Mesenchymal stem cell (in vitro differentiated cells and primary cell): ENCODE measurements around the gene LRRC10B.
A peak's percentile ranks its signal among the peaks of the same experiment; 100 is the strongest.

ENCODE experiments used
- DNase-seq: peaks from one replicate; pipeline ENCODE4 v3.0.0-alpha.2; 2013
- H2AFZ ChIP-seq: one replicate; pipeline ENCODE4 v1.6.1; 2013; ENCODE audit warnings: low read depth, mild to moderate bottlenecking, control low read depth, inconsistent platforms, low read length, moderate library complexity
- H2AK5ac ChIP-seq: 2 replicates; pipeline ENCODE4 v1.6.1; 2013; ENCODE audit warnings: low read length, moderate library complexity, mild to moderate bottlenecking, inconsistent platforms; ENCODE audit not compliant: severe bottlenecking
- H2BK120ac ChIP-seq: one replicate; pipeline ENCODE4 v1.6.1; 2013; ENCODE audit warnings: low read depth, mild to moderate bottlenecking, inconsistent platforms, low read length, moderate library complexity
- H2BK12ac ChIP-seq, 2 experiments: one replicate each; pipeline ENCODE4 v1.6.1; 2013; ENCODE audit warnings: inconsistent platforms in 2 of 2, low read length in 2 of 2, mild to moderate bottlenecking in 2 of 2, moderate library complexity in 2 of 2, control low read depth in 1 of 2
- H2BK15ac ChIP-seq: one replicate; pipeline ENCODE4 v1.6.1; 2013; ENCODE audit warnings: mild to moderate bottlenecking, low read depth, inconsistent platforms; ENCODE audit not compliant: poor library complexity, severe bottlenecking
- H2BK5ac ChIP-seq: 2 replicates; pipeline ENCODE4 v1.6.1; 2013; ENCODE audit warnings: low read depth, mild to moderate bottlenecking, low read length, control low read depth, inconsistent platforms; ENCODE audit not compliant: poor library complexity, severe bottlenecking
- H3K14ac ChIP-seq, 2 experiments: one replicate each; pipeline ENCODE4 v1.6.1; 2013; ENCODE audit warnings: inconsistent platforms in 2 of 2, low read length in 2 of 2, control low read depth in 1 of 2, mild to moderate bottlenecking in 1 of 2, moderate library complexity in 1 of 2
- H3K18ac ChIP-seq, 2 experiments: one replicate each; pipeline ENCODE4 v1.6.1; 2013; ENCODE audit warnings: inconsistent platforms in 2 of 2, low read length in 2 of 2, control low read depth in 1 of 2, low read depth in 1 of 2, mild to moderate bottlenecking in 1 of 2
- H3K23ac ChIP-seq, 2 experiments: one replicate each; pipeline ENCODE4 v1.6.1; 2013; ENCODE audit warnings: inconsistent platforms in 2 of 2, low read length in 2 of 2, mild to moderate bottlenecking in 2 of 2, moderate library complexity in 2 of 2, control low read depth in 1 of 2
- H3K27ac ChIP-seq: 2 replicates; pipeline ENCODE4 v1.5.1; 2013; ENCODE audit warnings: mild to moderate bottlenecking, moderate library complexity, low read length, control low read depth, inconsistent platforms; ENCODE audit not compliant: poor library complexity, severe bottlenecking
- H3K27me3 ChIP-seq, 2 experiments: 2 replicates each; pipeline versions ENCODE4 v1.6.1 to v1.7.0; 2013; ENCODE audit warnings: low read length in 2 of 2, mild to moderate bottlenecking in 2 of 2, moderate library complexity in 2 of 2, control low read depth in 1 of 2, inconsistent platforms in 1 of 2; ENCODE audit not compliant: control insufficient read depth in 1 of 2, insufficient read depth in 1 of 2
- H3K36me3 ChIP-seq, 2 experiments: 2 replicates each; pipeline versions ENCODE4 v1.6.1 to v1.7.0; 2013; ENCODE audit warnings: low read length in 2 of 2, control low read depth in 1 of 2, inconsistent platforms in 1 of 2, low read depth in 1 of 2, mild to moderate bottlenecking in 1 of 2; ENCODE audit not compliant: insufficient read depth in 2 of 2, control insufficient read depth in 1 of 2
- H3K4ac ChIP-seq, 2 experiments: one replicate each; pipeline ENCODE4 v1.6.1; 2013; ENCODE audit warnings: inconsistent platforms in 2 of 2, low read length in 2 of 2, mild to moderate bottlenecking in 2 of 2, moderate library complexity in 2 of 2, control low read depth in 1 of 2, low read depth in 1 of 2
- H3K4me1 ChIP-seq: 2 replicates; pipeline ENCODE4 v1.6.1; 2013; ENCODE audit warnings: low read depth, low read length, control low read depth; ENCODE audit not compliant: control insufficient read depth, insufficient read depth
- H3K4me2 ChIP-seq: 2 replicates; pipeline ENCODE4 v1.6.1; 2013; ENCODE audit warnings: low read length, mild to moderate bottlenecking, inconsistent platforms; ENCODE audit not compliant: poor library complexity, severe bottlenecking
- H3K4me3 ChIP-seq, 2 experiments: 2 replicates each; pipeline versions ENCODE4 v1.5.1 to v1.7.0; 2013; ENCODE audit warnings: low read length in 2 of 2, mild to moderate bottlenecking in 2 of 2, control low read depth in 1 of 2, low read depth in 1 of 2; ENCODE audit not compliant: insufficient read depth in 1 of 2
- H3K79me1 ChIP-seq: replicated peaks from 2 replicates; pipeline ENCODE4 v1.6.1; 2013; ENCODE audit warnings: mild to moderate bottlenecking, control low read depth, low read length, inconsistent platforms; ENCODE audit not compliant: poor library complexity, severe bottlenecking
- H3K9ac ChIP-seq: 2 replicates; pipeline ENCODE4 v1.7.0; 2013; ENCODE audit warnings: mild to moderate bottlenecking, low read length, moderate library complexity
- H3K9me3 ChIP-seq: 2 replicates; pipeline ENCODE4 v1.7.0; 2013; ENCODE audit warnings: mild to moderate bottlenecking, low read length; ENCODE audit not compliant: control insufficient read depth
- H4K8ac ChIP-seq: one replicate; pipeline ENCODE4 v1.6.1; 2013; ENCODE audit warnings: inconsistent platforms, mild to moderate bottlenecking, low read length, moderate library complexity
- H4K91ac ChIP-seq: one replicate; pipeline ENCODE4 v1.6.1; 2013; ENCODE audit warnings: mild to moderate bottlenecking, low read length, inconsistent platforms
- WGBS: methylation state at CpG from one replicate; pipeline ENCODE4 v1.1.7; 2013; ENCODE audit warnings: mixed read lengths; 5-methylcytosine and 5-hydroxymethylcytosine counted together

Gene LRRC10B

DNA sequence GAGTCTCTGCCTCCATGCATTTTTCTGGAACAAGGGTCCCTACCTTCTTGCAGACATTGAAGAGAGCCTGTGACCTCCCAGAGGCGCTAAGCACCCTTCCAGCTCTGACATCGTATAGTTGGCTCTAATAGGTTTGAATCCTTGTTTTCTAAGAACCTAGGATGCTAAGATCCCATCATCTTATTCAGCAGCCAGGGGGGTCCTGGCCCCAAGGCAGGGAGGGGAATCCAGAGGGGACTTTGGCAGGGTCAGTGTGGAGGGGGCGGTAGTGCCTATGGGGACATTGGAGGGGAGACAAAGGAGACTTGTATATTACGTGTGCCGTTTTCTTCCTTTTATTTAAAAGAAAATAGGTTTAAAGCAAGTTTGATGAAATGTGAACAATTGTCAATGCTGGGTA is 3.4 kb upstream of the LRRC10B start:
- Histone ChIP-seq H3K4me1 (peaks cover 17% of the 10 kb centered on the region), H3K23ac (no peak overlapping the region), H3K79me1 (no peaks in the 10 kb centered on the region), H3K4ac (no peak overlapping the region), H2AK5ac (no peak overlapping the region), H3K27ac (no peak overlapping the region), H3K4me3 (no peak overlapping the region), H2BK5ac (no peak overlapping the region), H3K36me3 (no peaks in the 10 kb centered on the region), H3K14ac (no peak overlapping the region), H3K18ac (no peak overlapping the region), H3K9me3 (no peaks in the 10 kb centered on the region), H2BK15ac (no peak overlapping the region), H2BK12ac (no peak overlapping the region), H4K91ac (no peak overlapping the region), H2BK120ac (no peak overlapping the region), H2AFZ (no peak overlapping the region), H3K9ac (no peak overlapping the region), H3K4me2 (no peak overlapping the region), H3K27me3 (peaks cover 66 to 68% of the 10 kb centered on the region in 2 experiments), H4K8ac (no peak overlapping the region)
- 85% methylated on average over 3 of the region's 5 CpGs for WGBS
- DNase-seq: no peak

DNA sequence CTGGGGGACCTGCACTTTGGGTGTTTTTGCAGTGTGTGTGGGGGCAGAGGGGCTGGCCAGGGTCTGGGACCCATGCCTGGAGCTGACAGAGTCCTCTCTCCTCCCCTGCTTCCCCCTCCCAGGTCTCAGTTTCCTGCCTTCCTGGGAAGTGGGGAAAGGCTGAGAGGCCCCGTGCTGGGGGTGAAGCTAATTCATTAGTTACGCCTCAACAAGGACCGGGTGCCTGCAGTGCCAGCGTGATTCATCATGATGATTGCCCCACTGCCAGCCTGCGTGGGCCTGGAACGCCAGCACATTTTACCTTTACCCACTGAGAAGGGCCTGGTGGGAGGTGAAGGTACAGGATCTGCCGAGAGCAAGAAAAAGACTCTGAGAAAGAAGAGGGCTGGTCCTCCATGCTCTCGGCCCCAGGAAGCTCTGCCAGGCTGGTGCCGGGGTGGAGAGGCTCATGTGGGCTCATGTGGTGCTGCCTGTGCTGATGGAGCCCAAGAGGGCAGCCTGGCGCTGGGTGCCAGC is 2.9 kb upstream of the LRRC10B start:
- Histone ChIP-seq H2AFZ (no peak overlapping the region), H2BK5ac (no peak overlapping the region), H3K4ac (no peak overlapping the region), H3K9ac (no peak overlapping the region), H4K91ac (no peak overlapping the region), H2BK120ac (no peak overlapping the region), H3K4me1 (peaks cover 17% of the 10 kb centered on the region), H3K27me3 (peaks cover 68 to 73% of the 10 kb centered on the region in 2 experiments), H3K14ac (no peak overlapping the region), H3K4me3 (no peak overlapping the region), H3K18ac (no peak overlapping the region), H3K9me3 (no peaks in the 10 kb centered on the region), H2AK5ac (no peak overlapping the region), H2BK15ac (no peak overlapping the region), H4K8ac (no peak overlapping the region), H3K36me3 (no peaks in the 10 kb centered on the region), H2BK12ac (no peak overlapping the region), H3K4me2 (no peak overlapping the region), H3K23ac (no peak overlapping the region), H3K27ac (no peak overlapping the region), H3K79me1 (no peaks in the 10 kb centered on the region)
- DNase-seq: no peak
- 73% methylated on average over 8 of the region's 10 CpGs for WGBS

DNA sequence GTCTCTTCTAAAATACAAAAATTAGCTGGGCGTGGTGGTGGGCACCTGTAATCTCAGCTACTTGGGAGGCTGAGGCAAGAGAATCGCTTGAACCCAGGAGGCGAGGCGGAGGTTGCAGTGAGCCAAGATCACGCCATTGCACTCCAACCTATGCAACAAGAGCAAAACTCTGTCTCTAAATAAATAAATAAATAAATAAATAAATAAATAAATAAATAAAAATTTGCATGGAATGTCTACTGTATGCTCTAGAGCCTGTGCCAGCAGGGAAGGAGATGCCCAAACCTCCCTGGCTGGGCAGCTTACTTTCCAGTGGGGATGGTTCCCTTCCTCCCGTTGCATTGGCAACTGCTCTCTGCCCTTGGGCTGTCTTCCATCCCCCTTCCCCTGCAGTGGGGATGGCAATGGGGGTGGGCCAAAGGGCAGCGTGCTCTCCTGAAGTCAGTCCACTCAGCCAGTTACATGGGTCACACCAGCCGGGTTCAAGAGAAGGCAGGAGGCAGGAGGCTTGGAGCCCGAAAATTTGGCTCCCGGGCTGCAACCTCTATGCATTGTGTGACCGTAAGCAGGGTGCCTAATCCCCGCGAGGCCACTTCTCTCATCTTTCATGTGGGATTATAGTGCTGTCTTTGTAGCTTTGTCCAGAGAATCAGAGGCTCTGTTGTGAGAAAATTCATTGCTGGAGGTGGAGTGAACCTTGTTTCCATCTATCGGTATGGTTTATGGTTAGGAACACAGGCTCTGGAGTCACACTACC is 1.4 kb upstream of the LRRC10B start:
- Histone ChIP-seq H3K36me3 (no peaks in the 10 kb centered on the region), H3K4me1 (peaks cover 17% of the 10 kb centered on the region), H2BK15ac (no peak overlapping the region), H3K9me3 (no peaks in the 10 kb centered on the region), H2BK5ac (no peak overlapping the region), H2AK5ac (no peak overlapping the region), H2AFZ (no peak overlapping the region), H3K18ac (no peak overlapping the region), H3K4ac (no peak overlapping the region), H3K23ac (no peak overlapping the region), H3K79me1 (no peaks in the 10 kb centered on the region), H3K14ac (no peak overlapping the region), H3K27ac (no peak overlapping the region), H3K4me3 (no peak overlapping the region), H2BK120ac (no peak overlapping the region), H3K9ac (no peak overlapping the region), H3K27me3 (peaks cover 70 to 81% of the 10 kb centered on the region in 2 experiments), H4K91ac (no peak overlapping the region), H3K4me2 (no peak overlapping the region), H4K8ac (no peak overlapping the region), H2BK12ac (no peak overlapping the region)
- 72% methylated on average over 13 of the region's 14 CpGs for WGBS
- no peak for DNase-seq

DNA sequence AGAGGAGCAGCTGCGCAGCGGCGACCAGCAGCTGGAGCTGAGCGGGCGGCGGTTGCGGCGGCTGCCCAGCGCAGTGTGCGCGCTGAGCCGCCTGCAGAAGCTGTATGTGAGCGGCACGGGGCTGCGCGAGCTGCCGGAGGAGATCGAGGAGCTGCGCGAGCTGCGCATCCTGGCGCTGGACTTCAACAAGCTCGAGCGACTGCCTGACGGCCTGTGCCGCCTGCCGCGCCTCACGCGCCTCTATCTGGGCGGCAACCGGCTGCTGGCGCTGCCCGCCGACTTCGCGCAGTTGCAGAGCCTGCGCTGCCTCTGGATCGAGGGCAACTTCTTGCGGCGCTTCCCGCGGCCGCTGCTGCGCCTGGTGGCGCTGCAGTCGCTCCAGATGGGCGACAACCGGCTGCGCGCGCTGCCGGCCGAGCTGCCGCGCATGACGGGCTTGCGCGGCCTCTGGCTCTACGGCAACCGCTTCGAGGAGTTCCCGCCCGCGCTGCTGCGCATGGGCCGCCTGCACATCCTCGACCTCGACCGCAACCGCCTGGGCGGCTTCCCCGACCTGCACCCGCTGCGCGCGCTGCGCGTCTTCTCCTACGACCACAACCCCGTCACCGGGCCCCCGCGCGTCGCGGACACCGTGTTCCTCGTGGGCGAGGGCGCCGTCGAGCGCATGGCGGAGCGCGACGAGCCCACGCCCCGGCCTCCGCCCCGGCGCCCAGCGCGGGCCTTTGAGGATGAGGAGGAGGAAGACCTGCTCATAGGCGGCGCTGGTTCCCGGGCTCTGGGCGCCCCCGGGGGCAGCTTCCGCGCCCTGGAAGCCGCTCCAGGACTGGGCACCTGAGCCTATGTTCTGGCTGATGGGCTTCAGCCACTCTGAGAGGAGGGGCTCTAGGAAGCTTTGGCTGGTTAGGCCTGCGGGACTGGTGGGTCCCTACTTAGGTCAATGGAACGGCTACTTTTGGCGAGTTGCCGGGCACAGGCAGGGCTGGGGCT is 787 bp downstream of the LRRC10B start:
- peak overlapping the region in 1 of 2 experiments; percentile 48 for H3K18ac ChIP-seq
- peak; percentile 79 for DNase-seq
- H3K4me3 ChIP-seq: peak overlapping the region; percentile 23 to 69
- H2BK5ac ChIP-seq: no peak overlapping the region
- H2AFZ ChIP-seq: peak overlapping the region; percentile 78
- H3K14ac ChIP-seq: no peak overlapping the region
- peaks cover 51 to 86% of the 10 kb centered on the region in 2 experiments for H3K27me3 ChIP-seq
- H4K8ac ChIP-seq: no peak overlapping the region
- H4K91ac ChIP-seq: no peak overlapping the region
- no peaks in the 10 kb centered on the region for H3K79me1 ChIP-seq
- peak overlapping the region in 1 of 2 experiments; percentile 56 for H3K23ac ChIP-seq
- H3K4ac ChIP-seq: no peak overlapping the region
- H2AK5ac ChIP-seq: no peak overlapping the region
- H3K4me2 ChIP-seq: peak overlapping the region; percentile 79
- H2BK120ac ChIP-seq: no peak overlapping the region
- no peak overlapping the region for H3K27ac ChIP-seq
- H3K4me1 ChIP-seq: peaks cover 17% of the 10 kb centered on the region
- H2BK12ac ChIP-seq: no peak overlapping the region
- WGBS: 11% methylated on average over 101 of the region's 117 CpGs
- no peak overlapping the region for H2BK15ac ChIP-seq
- H3K36me3 ChIP-seq: no peaks in the 10 kb centered on the region
- no peaks in the 10 kb centered on the region for H3K9me3 ChIP-seq
- H3K9ac ChIP-seq: no peak overlapping the region
